BE2C (cell line): ENCODE data around the gene ARHGEF6.
"Not testable (repeated sequence)": the region's sequence is repeated elsewhere in the genome, so short reads cannot be mapped to it uniquely, and the experiment has no call there.

Source experiments
- DNase-seq: peaks from one replicate; pipeline ENCODE4 v3.0.0-alpha.2; 2020
- H3K27me3 ChIP-seq: fragments of 250-450 bp; sonication (Bioruptor Pico); 2 replicates; pipeline ENCODE4 v1.5.1; 2020; ENCODE audit warnings: mild to moderate bottlenecking
- H3K36me3 ChIP-seq: fragments of 250-450 bp; sonication (Bioruptor Pico); 2 replicates; pipeline ENCODE4 v1.5.1; 2020; ENCODE audit warnings: mild to moderate bottlenecking
- H3K4me1 ChIP-seq: fragments of 250-450 bp; sonication (Bioruptor Pico); 2 replicates; pipeline ENCODE4 v1.5.1; 2020
- H3K4me3 ChIP-seq: 2 replicates; pipeline ENCODE4 v1.5.1; 2011; ENCODE audit warnings: low read depth, low read length
- H3K9me3 ChIP-seq: fragments of 250-450 bp; sonication (Bioruptor Pico); 2 replicates; pipeline ENCODE4 v1.5.1; 2020
- TF ChIP-seq, protein P1 (sequence below): IDR thresholded peaks from 2 replicates; pipeline ENCODE4 v1.5.1; 2012; ENCODE audit warnings: mild to moderate bottlenecking, low read depth, low read length

The ARHGEF6 gene

DNA sequence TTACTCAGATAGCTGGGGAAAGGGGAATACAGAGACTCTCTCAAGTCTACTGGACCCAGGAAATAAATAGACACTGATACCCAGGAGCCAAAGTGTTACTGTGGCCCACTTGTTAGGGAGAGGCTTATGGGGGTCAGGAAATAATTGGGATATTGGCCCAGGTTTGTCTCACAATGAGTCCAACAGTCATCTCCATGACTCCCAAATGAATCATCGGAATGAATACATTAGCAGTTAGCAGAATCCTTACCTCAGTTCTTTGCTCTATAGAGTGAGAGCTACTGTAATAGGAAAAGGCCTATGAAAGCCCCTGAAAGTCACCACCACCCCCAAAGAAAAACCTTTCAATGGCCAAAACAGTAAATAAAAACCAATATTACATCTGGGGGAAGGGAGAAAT lies 42.4 kb upstream of the ARHGEF6 start:
- Histone ChIP-seq H3K27me3 (no peaks in the 10 kb centered on the region), H3K4me1 (no peaks in the 10 kb centered on the region), H3K9me3 (no peaks in the 10 kb centered on the region), H3K36me3 (no peaks in the 10 kb centered on the region), H3K4me3 (no peak overlapping the region)
- TF ChIP-seq, protein P1, sequence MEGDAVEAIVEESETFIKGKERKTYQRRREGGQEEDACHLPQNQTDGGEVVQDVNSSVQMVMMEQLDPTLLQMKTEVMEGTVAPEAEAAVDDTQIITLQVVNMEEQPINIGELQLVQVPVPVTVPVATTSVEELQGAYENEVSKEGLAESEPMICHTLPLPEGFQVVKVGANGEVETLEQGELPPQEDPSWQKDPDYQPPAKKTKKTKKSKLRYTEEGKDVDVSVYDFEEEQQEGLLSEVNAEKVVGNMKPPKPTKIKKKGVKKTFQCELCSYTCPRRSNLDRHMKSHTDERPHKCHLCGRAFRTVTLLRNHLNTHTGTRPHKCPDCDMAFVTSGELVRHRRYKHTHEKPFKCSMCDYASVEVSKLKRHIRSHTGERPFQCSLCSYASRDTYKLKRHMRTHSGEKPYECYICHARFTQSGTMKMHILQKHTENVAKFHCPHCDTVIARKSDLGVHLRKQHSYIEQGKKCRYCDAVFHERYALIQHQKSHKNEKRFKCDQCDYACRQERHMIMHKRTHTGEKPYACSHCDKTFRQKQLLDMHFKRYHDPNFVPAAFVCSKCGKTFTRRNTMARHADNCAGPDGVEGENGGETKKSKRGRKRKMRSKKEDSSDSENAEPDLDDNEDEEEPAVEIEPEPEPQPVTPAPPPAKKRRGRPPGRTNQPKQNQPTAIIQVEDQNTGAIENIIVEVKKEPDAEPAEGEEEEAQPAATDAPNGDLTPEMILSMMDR, result no peak
- DNase-seq, result no peak

DNA sequence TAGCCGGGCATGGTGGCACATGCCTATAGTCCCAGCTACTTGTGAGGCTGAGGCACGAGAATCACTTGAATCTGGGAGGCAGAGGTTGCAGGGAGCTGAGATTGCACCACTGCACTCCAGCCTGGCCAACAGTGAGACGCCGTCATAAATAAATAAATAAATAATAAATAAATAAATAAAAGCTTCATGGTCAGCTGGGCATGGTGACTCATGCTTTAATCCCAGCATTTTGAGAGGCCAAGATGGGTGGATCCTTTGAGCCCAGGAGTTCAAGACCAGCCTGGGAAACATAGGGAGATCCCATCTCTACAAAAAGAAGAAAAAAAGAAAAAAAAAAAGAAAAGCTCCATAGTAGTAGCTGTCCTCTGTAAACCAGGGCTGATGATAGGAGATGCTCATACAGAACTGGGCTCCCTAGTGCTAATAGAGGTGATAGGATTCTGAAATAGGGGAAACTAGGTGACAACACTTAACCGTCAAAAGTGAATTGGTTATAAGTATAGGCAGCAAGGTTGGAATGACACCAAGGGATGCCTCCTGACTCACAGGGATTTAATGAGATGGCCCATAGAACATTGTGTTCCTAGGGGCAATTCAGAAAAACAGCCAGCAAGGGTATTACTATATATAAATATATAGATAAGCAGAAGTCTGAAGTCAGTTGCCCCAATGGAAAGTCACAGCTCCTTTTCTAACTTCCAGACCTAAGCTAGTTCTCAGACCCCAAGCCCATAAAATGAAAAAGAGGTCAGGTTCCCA lies 41.8 kb upstream of the ARHGEF6 start:
- no peaks in the 10 kb centered on the region for H3K9me3 ChIP-seq
- no peak for DNase-seq
- H3K4me3 ChIP-seq, result no peak overlapping the region
- no peaks in the 10 kb centered on the region for H3K27me3 ChIP-seq
- TF ChIP-seq, protein P1, result no peak
- H3K36me3 ChIP-seq, result no peaks in the 10 kb centered on the region
- H3K4me1 ChIP-seq, result no peaks in the 10 kb centered on the region

DNA sequence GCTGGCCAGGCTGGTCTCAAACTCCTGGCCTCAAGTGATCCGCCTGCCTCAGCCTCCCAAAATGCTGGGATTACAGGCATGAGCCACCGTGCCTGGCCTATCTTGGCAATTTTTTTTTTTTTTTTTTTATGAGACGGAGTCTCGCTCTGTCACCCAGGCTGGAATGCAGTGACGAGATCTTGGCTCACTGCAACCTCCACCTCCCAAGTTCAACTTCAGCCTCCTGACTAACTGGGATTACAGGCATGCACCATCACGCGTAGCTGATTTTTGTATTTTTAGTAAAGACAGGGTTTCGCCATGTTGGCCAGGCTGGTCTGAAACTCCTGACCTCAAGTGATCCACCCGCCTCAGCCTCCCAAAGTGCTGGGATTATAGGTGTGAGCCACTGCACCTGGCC lies 39.0 kb upstream of the ARHGEF6 start:
- not testable (repeated sequence) for H3K4me1 ChIP-seq, H3K9me3 ChIP-seq, DNase-seq, H3K27me3 ChIP-seq, H3K4me3 ChIP-seq, H3K36me3 ChIP-seq

DNA sequence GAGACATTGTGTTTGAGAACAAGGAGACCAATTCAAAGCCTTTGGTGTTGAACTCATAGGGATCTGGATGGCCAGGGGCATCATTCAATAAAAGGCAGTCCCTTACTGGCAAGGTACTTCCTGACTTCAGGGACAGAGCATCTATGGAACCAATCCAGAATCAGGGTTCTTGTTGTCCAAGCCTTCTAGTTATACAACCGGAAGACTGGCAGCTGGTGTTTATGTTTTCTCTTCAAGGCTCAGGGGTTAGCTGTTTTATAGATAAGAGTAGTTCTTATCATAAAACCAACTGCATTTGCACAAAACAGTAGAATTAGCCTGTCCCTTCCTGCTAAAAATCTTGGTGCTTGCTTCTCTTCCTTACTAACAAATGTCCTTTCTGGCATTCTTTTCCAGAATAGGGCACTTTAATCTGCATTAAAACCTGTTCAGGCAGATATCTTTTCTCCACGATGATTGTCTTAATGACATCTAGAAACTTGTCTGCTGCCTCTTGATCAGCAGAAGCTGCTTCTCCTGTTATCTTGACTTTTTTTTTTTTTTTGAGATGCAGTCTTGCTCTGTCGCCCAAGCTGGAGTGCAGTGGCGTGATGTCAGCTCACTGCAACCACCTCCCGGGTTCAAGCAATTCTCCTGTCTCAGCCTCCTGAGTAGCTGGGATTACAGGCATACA lies 38.4 kb upstream of the ARHGEF6 start:
- Histone ChIP-seq H3K36me3 (no peaks in the 10 kb centered on the region), H3K27me3 (no peaks in the 10 kb centered on the region), H3K4me3 (no peak overlapping the region), H3K9me3 (no peaks in the 10 kb centered on the region), H3K4me1 (no peaks in the 10 kb centered on the region)
- TF ChIP-seq, protein P1, result no peak
- DNase-seq, result no peak

GRCh38 chrX:136816975-136817374 lies 36.2 kb upstream of the ARHGEF6 start:
- Histone ChIP-seq H3K9me3 (no peaks in the 10 kb centered on the region), H3K36me3 (no peaks in the 10 kb centered on the region), H3K27me3 (no peaks in the 10 kb centered on the region), H3K4me3 (no peak overlapping the region), H3K4me1 (no peaks in the 10 kb centered on the region)
- TF ChIP-seq, protein P1, result no peak
- no peak for DNase-seq

GRCh38 chrX:136814847-136815750 lies 34.4 kb upstream of the ARHGEF6 start:
- TF ChIP-seq, protein P1, result no peak
- Histone ChIP-seq H3K9me3 (no peaks in the 10 kb centered on the region), H3K36me3 (no peaks in the 10 kb centered on the region), H3K4me3 (no peak overlapping the region), H3K27me3 (no peaks in the 10 kb centered on the region), H3K4me1 (no peaks in the 10 kb centered on the region)
- DNase-seq, result no peak
